GM10248 (cell line): Measurements from ENCODE around the gene MALRD1.

Experiments used
- CTCF ChIA-PET: fragments of 300-600 bp; sonication (Branson Sonifier 250); formaldehyde crosslinking; extraction: SDS; loops from one replicate; lab custom pipeline; 2021; ENCODE audit warnings: antibody characterized with exemption; lab: Yijun Ruan, JAX
- POLR2A ChIA-PET: fragments of 350-650 bp; sonication (Branson Sonifier 250); formaldehyde crosslinking; extraction: SDS; loops from one replicate; lab custom pipeline; 2020; ENCODE audit warnings: antibody characterized with exemption; lab: Yijun Ruan, JAX
- DNase-seq: peaks from one replicate; pipeline ENCODE4 v3.0.0; 2012; ENCODE audit errors: extremely low spot score
- TF ChIP-seq, protein P1 (sequence below): IDR thresholded peaks from 2 replicates; pipeline ENCODE4 v1.5.1; 2012; ENCODE audit warnings: mild to moderate bottlenecking, low read depth; ENCODE audit errors: extremely low read depth, missing control alignments, control extremely low read depth

Gene MALRD1

DNA sequence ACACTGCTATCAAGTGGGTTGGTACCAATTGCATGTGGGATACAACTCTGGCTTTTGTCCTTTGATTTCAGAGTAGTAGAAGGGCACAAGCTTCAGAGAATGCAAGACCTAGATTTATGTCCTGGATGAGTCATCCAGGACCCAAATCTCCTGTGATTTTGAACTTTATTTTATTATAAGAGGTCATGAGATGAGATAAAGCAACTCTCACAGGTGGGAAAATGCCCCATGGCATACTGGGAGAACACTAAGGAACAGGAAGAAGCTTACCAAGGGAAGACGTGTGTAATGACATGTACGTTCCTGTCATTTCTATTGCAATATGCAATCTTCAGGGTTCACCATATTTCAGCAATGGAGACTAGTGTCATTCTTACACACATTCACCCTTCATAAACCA is 966 bp downstream of the MALRD1 start:
- TF ChIP-seq, protein P1, sequence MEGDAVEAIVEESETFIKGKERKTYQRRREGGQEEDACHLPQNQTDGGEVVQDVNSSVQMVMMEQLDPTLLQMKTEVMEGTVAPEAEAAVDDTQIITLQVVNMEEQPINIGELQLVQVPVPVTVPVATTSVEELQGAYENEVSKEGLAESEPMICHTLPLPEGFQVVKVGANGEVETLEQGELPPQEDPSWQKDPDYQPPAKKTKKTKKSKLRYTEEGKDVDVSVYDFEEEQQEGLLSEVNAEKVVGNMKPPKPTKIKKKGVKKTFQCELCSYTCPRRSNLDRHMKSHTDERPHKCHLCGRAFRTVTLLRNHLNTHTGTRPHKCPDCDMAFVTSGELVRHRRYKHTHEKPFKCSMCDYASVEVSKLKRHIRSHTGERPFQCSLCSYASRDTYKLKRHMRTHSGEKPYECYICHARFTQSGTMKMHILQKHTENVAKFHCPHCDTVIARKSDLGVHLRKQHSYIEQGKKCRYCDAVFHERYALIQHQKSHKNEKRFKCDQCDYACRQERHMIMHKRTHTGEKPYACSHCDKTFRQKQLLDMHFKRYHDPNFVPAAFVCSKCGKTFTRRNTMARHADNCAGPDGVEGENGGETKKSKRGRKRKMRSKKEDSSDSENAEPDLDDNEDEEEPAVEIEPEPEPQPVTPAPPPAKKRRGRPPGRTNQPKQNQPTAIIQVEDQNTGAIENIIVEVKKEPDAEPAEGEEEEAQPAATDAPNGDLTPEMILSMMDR = no peak
- POLR2A ChIA-PET = no interaction called here
- no peak for DNase-seq
- CTCF ChIA-PET = no interaction called here

DNA sequence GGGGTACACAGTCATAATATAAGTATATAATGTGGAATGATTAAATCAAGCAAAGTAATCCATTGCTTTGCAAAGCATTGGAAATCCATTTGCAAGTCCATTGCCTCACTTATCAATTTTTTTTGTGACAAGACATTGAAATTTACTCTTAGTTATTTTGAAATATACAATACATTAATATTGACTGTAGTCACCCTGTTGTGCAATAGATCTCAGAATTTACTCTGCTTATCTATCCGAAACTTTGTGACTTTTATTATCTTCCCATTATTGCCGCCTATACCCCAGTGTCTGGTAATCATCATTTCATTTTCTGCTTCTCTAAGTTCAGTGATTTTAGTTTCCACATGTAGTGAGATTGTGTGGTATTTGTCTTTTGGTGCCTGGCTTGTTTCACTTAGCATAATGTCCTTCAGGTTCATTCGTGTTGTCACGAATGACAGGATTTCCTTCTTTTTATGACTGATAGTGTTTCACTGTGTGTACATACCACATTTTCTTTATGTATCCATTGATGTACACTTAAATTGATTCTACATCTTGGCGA is 5.8 kb downstream of the MALRD1 start:
- POLR2A ChIA-PET = no interaction called here
- TF ChIP-seq, protein P1 = no peak
- DNase-seq = no peak
- CTCF ChIA-PET = no interaction called here

DNA sequence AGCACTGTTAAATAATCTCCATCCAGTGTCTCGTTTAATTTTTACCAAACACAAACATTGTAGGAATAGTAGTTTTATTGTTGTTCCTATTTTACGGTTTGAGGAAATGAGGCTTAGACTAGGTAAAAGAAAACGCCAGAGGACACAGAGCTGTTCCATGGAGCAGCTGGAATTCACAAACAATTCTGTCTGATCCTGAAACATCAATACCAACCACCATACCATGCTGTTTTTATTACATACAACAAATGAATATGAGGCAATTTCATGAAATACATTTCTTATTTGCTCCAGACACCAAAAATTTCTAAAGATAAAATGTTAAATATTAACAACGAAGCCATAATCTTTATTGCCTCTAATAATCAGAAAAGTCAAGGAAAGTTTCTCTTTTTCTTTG is 9.4 kb downstream of the MALRD1 start:
- no peak for DNase-seq

DNA sequence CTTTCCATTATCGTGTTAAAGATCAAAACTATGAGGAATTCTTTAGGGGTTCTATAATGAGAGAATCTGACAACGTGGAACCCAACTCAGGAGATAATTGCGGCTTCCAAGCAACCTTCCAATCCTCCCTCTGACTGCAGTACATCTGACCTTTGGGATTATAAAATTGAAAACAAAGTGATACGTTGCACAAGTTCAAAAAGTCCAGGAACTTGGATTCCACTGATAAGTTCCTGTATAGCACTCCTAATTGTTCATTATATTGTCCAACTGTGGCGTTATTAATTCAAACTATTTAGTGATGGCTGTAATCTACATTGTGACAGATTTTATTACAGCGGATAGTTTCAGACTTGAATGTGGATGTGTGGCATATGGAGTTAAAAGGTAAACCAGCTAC is 15.4 kb downstream of the MALRD1 start:
- CTCF ChIA-PET = no interaction called here
- POLR2A ChIA-PET = no interaction called here
- TF ChIP-seq, protein P1 = no peak
- no peak for DNase-seq

More for the DNA sequence above, 9.4 kb downstream of the MALRD1 start:
- ChIA-PET CTCF (no interaction called here), POLR2A (no interaction called here)
- TF ChIP-seq, protein P1 = no peak

DNA sequence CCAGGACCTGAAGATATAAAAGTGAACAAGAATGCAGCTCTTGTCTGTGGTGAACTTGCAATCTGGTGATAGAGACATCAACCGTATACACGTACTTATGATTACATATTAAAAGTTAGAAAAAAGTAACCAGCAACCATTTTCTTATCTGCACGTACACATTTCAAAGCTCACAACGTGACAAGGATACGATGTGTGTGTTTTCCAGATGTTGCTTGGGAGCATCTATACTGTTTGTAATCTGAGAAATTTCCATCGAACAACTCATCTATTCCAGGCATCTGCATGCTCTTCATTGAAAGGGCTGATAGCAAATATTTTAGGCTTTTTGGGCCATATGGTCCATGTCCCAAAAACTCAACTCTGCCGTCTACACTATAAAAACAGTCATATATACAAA is 23.3 kb downstream of the MALRD1 start:
- TF ChIP-seq, protein P1 = no peak
- no peak for DNase-seq
- POLR2A ChIA-PET = no interaction called here
- CTCF ChIA-PET = no interaction called here

DNA sequence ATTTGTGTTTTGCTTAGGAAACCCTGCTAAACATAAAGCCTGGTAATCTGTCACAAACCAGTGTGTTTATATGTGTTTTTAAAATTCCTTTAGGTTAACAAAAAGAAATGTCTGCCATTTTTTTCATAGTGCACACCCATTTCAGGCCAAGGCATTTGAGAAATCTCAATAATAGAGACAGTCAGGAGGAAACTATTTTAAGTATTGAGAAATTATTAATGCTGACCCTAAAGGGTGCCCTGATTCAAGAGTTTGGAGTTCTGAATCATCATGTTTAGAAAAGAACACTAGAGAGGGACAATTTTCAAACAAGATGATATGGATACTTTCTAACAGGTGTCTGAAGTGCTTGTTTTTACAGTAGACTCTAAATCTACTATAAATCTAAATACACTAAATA is 28.7 kb downstream of the MALRD1 start:
- TF ChIP-seq, protein P1 = no peak
- ChIA-PET CTCF (no interaction called here), POLR2A (no interaction called here)
- no peak for DNase-seq
